Lower lobe of right lung (tissue), 2 donors: Measurements from ENCODE around the gene ZNF415. TPM values are rescaled to one million over a fixed set of nuclear protein-coding genes. Genes with fewer than 3 reads are reported as not detected.

Experiments used
- ATAC-seq, 2 donors: fragments of 200-7000 bp; cut with Tn5 transposase; one replicate each; pipeline ENCODE4 v1.9.1; 2020 to 2022; ENCODE audit warnings: mild to moderate bottlenecking in 2 of 2, moderate library complexity in 2 of 2
- DNase-seq: peaks from one replicate; pipeline ENCODE4 v3.0.0-alpha.2; 2020
- H3K27ac ChIP-seq: fragments of 200-600 bp; one replicate; pipeline ENCODE4 v1.8.0; 2022
- H3K27me3 ChIP-seq: fragments of 200-600 bp; one replicate; pipeline ENCODE4 v1.8.0; 2022; ENCODE audit warnings: low read depth
- H3K36me3 ChIP-seq: fragments of 200-600 bp; one replicate; pipeline ENCODE4 v1.8.0; 2022; ENCODE audit warnings: mild to moderate bottlenecking
- H3K4me1 ChIP-seq: fragments of 200-600 bp; one replicate; pipeline ENCODE4 v1.8.0; 2022
- H3K4me3 ChIP-seq: fragments of 200-600 bp; one replicate; pipeline ENCODE4 v1.8.0; 2022; ENCODE audit warnings: mild to moderate bottlenecking
- H3K9me3 ChIP-seq: fragments of 200-600 bp; one replicate; pipeline ENCODE4 v1.8.0; 2022
- CTCF ChIP-seq: fragments of 200-600 bp; IDR thresholded peaks from one replicate; pipeline ENCODE4 v1.8.0; 2022; ENCODE audit warnings: antibody characterized with exemption, mild to moderate bottlenecking
- intact Hi-C: fragments of 100-400 bp; cut with DNase I; formaldehyde crosslinking; loops from one replicate; pipeline ENCODE4 v1.11.0; 2022
- total RNA-seq: library from RNA; stranded (reverse); fragmentation: NEBNext Ultra II Directional; extraction: Animal tissue kit (Norgen Biotek cat#: 25700); gene quantifications from one replicate; pipeline ENCODE4 v1.2.1, GENCODE V29; 2021
- donor health status: DM: no; HTN: yes; CAD: no; lungs with severe emphysema.

Gene ZNF415
- total RNA-seq, 1 donor from 2014 or later = 4.0 TPM

GRCh38 chr19:53079313-53079924 lies 53.3 kb downstream of the ZNF415 start:
- H3K27ac ChIP-seq = no peak overlapping the region
- peaks cover 48% of the 10 kb centered on the region for H3K36me3 ChIP-seq
- H3K27me3 ChIP-seq = no peaks in the 10 kb centered on the region
- no peak overlapping the region for H3K4me3 ChIP-seq
- H3K4me1 ChIP-seq = no peaks in the 10 kb centered on the region
- no peak for TF ChIP-seq CTCF
- peaks cover 33% of the 10 kb centered on the region for H3K9me3 ChIP-seq
- ATAC-seq (no peak), DNase-seq (no peak)
- intact Hi-C loops = no loop called here

- TF ChIP-seq CTCF = no peak
- H3K36me3 ChIP-seq = peaks cover 48% of the 10 kb centered on the region
- no peak for ATAC-seq
- no peak for DNase-seq
- H3K4me3 ChIP-seq = no peak overlapping the region
- H3K27me3 ChIP-seq = no peaks in the 10 kb centered on the region
- no peaks in the 10 kb centered on the region for H3K4me1 ChIP-seq
- H3K9me3 ChIP-seq = peaks cover 33% of the 10 kb centered on the region
- intact Hi-C loops = no loop called here
- H3K27ac ChIP-seq = no peak overlapping the region
Observed at GRCh38 chr19:53078668-53079067, 54.0 kb downstream of the ZNF415 start.

DNA sequence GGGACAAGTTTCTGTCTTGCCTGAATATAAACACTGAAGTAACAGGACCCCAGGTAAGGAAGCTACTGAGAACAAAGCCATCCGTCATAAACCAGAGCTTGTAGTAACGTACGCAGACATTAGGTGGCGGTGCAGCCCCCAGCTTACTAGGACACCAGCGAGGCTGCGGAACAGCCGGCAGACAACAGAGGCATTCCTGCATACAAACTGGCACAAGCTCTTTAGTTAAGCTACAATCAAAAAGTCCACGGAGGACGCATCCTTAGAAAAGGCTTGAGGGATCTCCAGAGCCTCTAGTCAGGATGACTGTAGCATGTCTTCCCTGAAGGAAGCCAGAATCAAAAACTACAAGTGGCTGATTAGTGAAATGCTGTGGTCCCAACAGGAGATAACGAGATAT lies 55.7 kb downstream of the ZNF415 start:
- DNase-seq (no peak), ATAC-seq (peak in 1 of 2 donors; percentile 68)
- no peaks in the 10 kb centered on the region for H3K4me1 ChIP-seq
- peaks cover 52% of the 10 kb centered on the region for H3K36me3 ChIP-seq
- H3K4me3 ChIP-seq = no peak overlapping the region
- TF ChIP-seq CTCF = peak; percentile 68
- intact Hi-C loops = no loop called here
- no peaks in the 10 kb centered on the region for H3K27me3 ChIP-seq
- H3K9me3 ChIP-seq = peaks cover 38% of the 10 kb centered on the region
- no peak overlapping the region for H3K27ac ChIP-seq

GRCh38 chr19:53068834-53069233 lies 63.9 kb downstream of the ZNF415 start:
- ATAC-seq = no peak
- H3K4me3 ChIP-seq = no peak overlapping the region

DNA sequence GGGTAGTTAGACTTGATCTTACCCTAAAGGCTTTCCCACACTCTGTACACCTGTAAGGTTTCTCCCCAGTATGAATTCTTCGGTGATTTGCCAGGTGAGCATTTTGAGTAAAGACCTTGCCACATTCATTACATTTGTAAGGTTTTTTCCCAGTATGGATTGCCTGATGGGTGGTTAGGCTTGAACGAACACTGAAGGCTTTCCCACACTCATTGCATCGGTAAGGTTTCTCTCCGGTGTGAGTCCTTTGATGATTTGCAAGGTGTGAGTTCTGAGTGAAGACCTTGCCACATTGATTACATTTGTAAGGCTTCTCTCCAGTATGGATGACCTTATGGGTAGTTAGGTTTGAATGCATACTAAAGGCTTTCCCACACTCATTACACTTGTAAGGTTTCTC lies 64.5 kb downstream of the ZNF415 start:
- H3K9me3 ChIP-seq = peaks cover 88% of the 10 kb centered on the region
- TF ChIP-seq CTCF = no peak
- no peak overlapping the region for H3K4me3 ChIP-seq
- H3K36me3 ChIP-seq = peaks cover 52% of the 10 kb centered on the region
- DNase-seq = no peak
- H3K27ac ChIP-seq = no peak overlapping the region
- intact Hi-C loops = no loop called here
- H3K27me3 ChIP-seq = no peaks in the 10 kb centered on the region
- H3K4me1 ChIP-seq = no peaks in the 10 kb centered on the region
- ATAC-seq = no peak

More at GRCh38 chr19:53068834-53069233, 63.9 kb downstream of the ZNF415 start:
- Histone ChIP-seq H3K9me3 (peaks cover 84% of the 10 kb centered on the region), H3K27me3 (no peaks in the 10 kb centered on the region), H3K36me3 (peaks cover 58% of the 10 kb centered on the region), H3K27ac (no peak overlapping the region), H3K4me1 (no peaks in the 10 kb centered on the region)
- DNase-seq = no peak
- TF ChIP-seq CTCF = no peak
- intact Hi-C loops = no loop called here
